ENCODE measurements around the gene ZNF408.
"Not testable (repeated sequence)": the region's sequence is repeated elsewhere in the genome, so short reads cannot be mapped to it uniquely, and the experiment has no call there.

Gene ZNF408

GRCh38 chr11:46700241-46701077 is at the start of gene ZNF408, which contains the start of gene ARHGAP1:
Gene ZNF408 (plus strand): TSS chr11:46701031. CDS start chr11:46701048, 17 bp downstream.
Gene ARHGAP1 (minus strand): TSS chr11:46700619. CDS start chr11:46696107, 4,512 bp downstream.
- in situ Hi-C loops (cut with MboI; ENCODE audit: low sequenced_read_pairs): no loop called here

- in situ Hi-C loops (cut with MboI; ENCODE audit: low sequenced_read_pairs): no loop called here
These were observed 45.2 kb upstream of the ZNF408 start for GRCh38 chr11:46655631-46656030.

GRCh38 chr11:46657186-46657585 is 43.6 kb upstream of the ZNF408 start:
- in situ Hi-C loops (cut with MboI; ENCODE audit: low sequenced_read_pairs): no loop called here

- in situ Hi-C loops (cut with MboI; ENCODE audit: low sequenced_read_pairs): no loop called here
These were observed 42.6 kb upstream of the ZNF408 start for GRCh38 chr11:46658259-46658658.

GRCh38 chr11:46659908-46660307 is 40.9 kb upstream of the ZNF408 start:
- in situ Hi-C loops (cut with MboI; ENCODE audit: low sequenced_read_pairs): loop anchor here (10.0 kb wide), 1 partner anchor 65 kb away; no protein-coding TSS in a partner anchor

GRCh38 chr11:46661836-46662235 is 39.0 kb upstream of the ZNF408 start:
- in situ Hi-C loops (cut with MboI; ENCODE audit: low sequenced_read_pairs): loop anchor here (10.0 kb wide), 1 partner anchor 63 kb away; no protein-coding TSS in a partner anchor

- in situ Hi-C loops (cut with MboI; ENCODE audit: low sequenced_read_pairs): loop anchor here (10.0 kb wide), 1 partner anchor 62 kb away; no protein-coding TSS in a partner anchor
These were observed 38.5 kb upstream of the ZNF408 start for GRCh38 chr11:46662366-46662765.

GRCh38 chr11:46663277-46663940 is 37.4 kb upstream of the ZNF408 start:
- in situ Hi-C loops (cut with MboI; ENCODE audit: low sequenced_read_pairs): loop anchor here (10.0 kb wide), 1 partner anchor 61 kb away; no protein-coding TSS in a partner anchor

GRCh38 chr11:46664612-46665011 is 36.2 kb upstream of the ZNF408 start:
- in situ Hi-C loops (cut with MboI; ENCODE audit: low sequenced_read_pairs): loop anchor here (10.0 kb wide), 1 partner anchor 60 kb away; no protein-coding TSS in a partner anchor

- in situ Hi-C loops (cut with MboI; ENCODE audit: low sequenced_read_pairs): loop anchor here (10.0 kb wide), 1 partner anchor 59 kb away; no protein-coding TSS in a partner anchor
These were observed 35.5 kb upstream of the ZNF408 start for GRCh38 chr11:46665356-46665755.

- in situ Hi-C loops (cut with MboI; ENCODE audit: low sequenced_read_pairs): loop anchor here (10.0 kb wide), 1 partner anchor 58 kb away; no protein-coding TSS in a partner anchor
These were observed 34.3 kb upstream of the ZNF408 start for GRCh38 chr11:46666516-46666915.

- in situ Hi-C loops (cut with MboI; ENCODE audit: low sequenced_read_pairs): loop anchor here (10.0 kb wide), 1 partner anchor 58 kb away; no protein-coding TSS in a partner anchor
These were observed 33.8 kb upstream of the ZNF408 start for GRCh38 chr11:46667043-46667481.

- in situ Hi-C loops (cut with MboI; ENCODE audit: low sequenced_read_pairs): loop anchor here (10.0 kb wide), 1 partner anchor 56 kb away; no protein-coding TSS in a partner anchor
These were observed 32.2 kb upstream of the ZNF408 start for GRCh38 chr11:46668480-46669085.

GRCh38 chr11:46669711-46670139 is 31.1 kb upstream of the ZNF408 start:
- in situ Hi-C loops (cut with MboI; ENCODE audit: low sequenced_read_pairs): loop anchor here (10.0 kb wide), 1 partner anchor 55 kb away; no protein-coding TSS in a partner anchor

GRCh38 chr11:46670521-46670920 is 30.3 kb upstream of the ZNF408 start:
- in situ Hi-C loops (cut with MboI; ENCODE audit: low sequenced_read_pairs): not testable (repeated sequence)

GRCh38 chr11:46671958-46672315 is 28.9 kb upstream of the ZNF408 start:
- in situ Hi-C loops (cut with MboI; ENCODE audit: low sequenced_read_pairs): no loop called here

GRCh38 chr11:46672381-46672839 is 28.4 kb upstream of the ZNF408 start:
- in situ Hi-C loops (cut with MboI; ENCODE audit: low sequenced_read_pairs): no loop called here

GRCh38 chr11:46673713-46674462 is 26.9 kb upstream of the ZNF408 start:
- in situ Hi-C loops (cut with MboI; ENCODE audit: low sequenced_read_pairs): no loop called here

- in situ Hi-C loops (cut with MboI; ENCODE audit: low sequenced_read_pairs): no loop called here
These were observed 26.2 kb upstream of the ZNF408 start for GRCh38 chr11:46674463-46675287.
